ENCODE measurements around the gene CDCP1. TPM values are rescaled to one million over a fixed set of nuclear protein-coding genes. Genes with fewer than 3 reads are reported as not detected.

The CDCP1 gene
- total and polyA plus RNA-seq, 3 experiments from 2014 or later, result 0.71 to 0.96 TPM; not detected in 1

DNA sequence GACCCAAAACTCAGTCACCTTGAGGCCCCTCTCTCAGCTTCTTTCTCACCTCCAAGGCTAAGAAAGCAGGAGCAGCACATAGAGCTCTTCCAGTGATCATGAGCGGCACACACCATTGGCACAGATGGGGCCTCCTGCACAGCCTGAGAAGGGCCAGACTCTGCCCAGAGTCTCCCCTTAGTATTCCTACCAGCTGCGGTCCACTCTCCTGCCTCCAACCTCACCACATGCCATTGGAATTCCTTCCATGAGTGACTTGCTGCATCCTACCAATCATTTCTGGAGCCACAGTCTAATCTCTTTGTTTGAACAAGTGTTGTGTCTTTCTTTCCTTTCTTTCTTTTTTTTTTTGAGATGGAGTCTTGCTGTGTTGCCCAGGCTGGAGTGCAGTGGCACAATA is 39.3 kb downstream of the CDCP1 start:
- Mint-ChIP-seq H3K27me3 (peaks cover 14 to 16% of the 10 kb centered on the region in 2 donors), H3K27ac (peak overlapping the region in 1 of 8 donors; percentile 63), H3K36me3 (peaks cover 0 to 3% (median 0%) of the 10 kb centered on the region in 3 donors), H3K4me1 (peaks cover 59 to 74% (median 66%) of the 10 kb centered on the region in 3 donors), H3K9me3 (no peaks in the 10 kb centered on the region), H3K4me3 (peak overlapping the region in 1 of 7 donors; percentile 32)
- no peak overlapping the region for H3K27ac ChIP-seq (ENCODE audit: low read depth, low read length)
- H3K4me3 ChIP-seq (ENCODE audit: low read length), result no peak overlapping the region
- H3K9me3 ChIP-seq (ENCODE audit: low read length), result no peaks in the 10 kb centered on the region
- H3K36me3 ChIP-seq (ENCODE audit: insufficient read depth, low read length), result no peaks in the 10 kb centered on the region
- ChIA-PET POLR2A (no interaction called here), CTCF (no interaction called here)
- peaks cover 71% of the 10 kb centered on the region for H3K4me1 ChIP-seq (ENCODE audit: insufficient read depth, low read length)
- H3K27me3 ChIP-seq (ENCODE audit: insufficient read depth, low read length, poor library complexity, severe bottlenecking), result no peaks in the 10 kb centered on the region
- DNase-seq, result no peak

DNA sequence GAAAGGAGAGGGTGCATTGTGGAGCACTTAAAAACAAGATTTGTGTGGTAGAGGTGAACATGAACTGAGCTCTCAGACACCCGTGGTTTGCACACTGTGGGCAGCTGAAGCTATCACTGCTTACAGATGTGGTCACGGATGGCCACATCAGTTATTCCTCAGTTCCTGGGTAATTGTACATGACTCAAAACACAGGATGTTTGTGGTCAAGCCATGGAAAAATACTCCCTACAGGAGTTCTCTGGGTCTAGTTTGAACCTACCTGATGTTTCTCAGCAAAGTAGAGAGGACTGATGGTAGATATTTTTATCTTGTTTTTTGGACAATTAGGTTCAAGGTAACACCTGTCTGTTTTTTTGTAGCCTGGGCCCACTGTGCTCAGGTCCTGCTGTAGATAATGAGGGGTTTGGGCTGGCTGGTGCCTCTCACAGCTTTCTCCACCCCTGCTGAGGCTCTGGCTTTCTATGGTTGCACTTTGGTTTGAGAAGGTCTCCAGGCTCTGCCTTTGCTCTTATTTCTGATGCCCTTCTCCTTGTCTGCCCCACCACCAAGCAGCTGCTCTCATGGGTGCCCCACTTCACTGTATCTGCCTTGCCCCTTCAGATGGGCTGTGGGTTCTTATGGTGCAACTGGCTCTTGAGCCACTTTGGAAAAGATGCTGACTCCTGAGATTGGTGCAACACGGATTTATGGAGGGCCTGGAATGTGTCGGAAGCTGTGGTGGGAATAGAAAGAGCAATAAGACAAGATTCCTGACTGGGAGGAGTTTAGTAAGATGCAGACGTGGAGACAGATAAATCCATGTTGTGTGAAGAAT is 40.1 kb downstream of the CDCP1 start:
- H3K4me3 Mint-ChIP-seq, result peak overlapping the region in 6 of 7 donors; percentile 10 to 63 (median 32)
- no peaks in the 10 kb centered on the region for H3K36me3 ChIP-seq (ENCODE audit: insufficient read depth, low read length)
- DNase-seq, result peak; percentile 13 to 82 (median 71)
- peaks cover 57 to 70% (median 64%) of the 10 kb centered on the region in 3 donors for H3K4me1 Mint-ChIP-seq
- ChIA-PET POLR2A (interaction anchor here (0.6 kb wide), 1 partner anchor 333 kb away, joined by 7 read pairs; no protein-coding TSS in a partner anchor), CTCF (interaction anchor here (1.3 kb wide), 1 partner anchor 12 kb away, joined by 4 read pairs; no protein-coding TSS in a partner anchor)
- peaks cover 0 to 3% (median 0%) of the 10 kb centered on the region in 3 donors for H3K36me3 Mint-ChIP-seq
- H3K27me3 ChIP-seq (ENCODE audit: insufficient read depth, low read length, poor library complexity, severe bottlenecking), result peaks cover 5% of the 10 kb centered on the region
- H3K9me3 ChIP-seq (ENCODE audit: low read length), result no peaks in the 10 kb centered on the region
- peak overlapping the region in 6 of 8 donors; percentile 9 to 64 (median 28) for H3K27ac Mint-ChIP-seq
- H3K4me1 ChIP-seq (ENCODE audit: insufficient read depth, low read length), result peaks cover 71% of the 10 kb centered on the region
- no peaks in the 10 kb centered on the region for H3K9me3 Mint-ChIP-seq
- H3K27ac ChIP-seq (ENCODE audit: low read depth, low read length), result no peak overlapping the region
- peaks cover 18 to 23% of the 10 kb centered on the region in 2 donors for H3K27me3 Mint-ChIP-seq
- peak overlapping the region; percentile 11 for H3K4me3 ChIP-seq (ENCODE audit: low read length)

DNA sequence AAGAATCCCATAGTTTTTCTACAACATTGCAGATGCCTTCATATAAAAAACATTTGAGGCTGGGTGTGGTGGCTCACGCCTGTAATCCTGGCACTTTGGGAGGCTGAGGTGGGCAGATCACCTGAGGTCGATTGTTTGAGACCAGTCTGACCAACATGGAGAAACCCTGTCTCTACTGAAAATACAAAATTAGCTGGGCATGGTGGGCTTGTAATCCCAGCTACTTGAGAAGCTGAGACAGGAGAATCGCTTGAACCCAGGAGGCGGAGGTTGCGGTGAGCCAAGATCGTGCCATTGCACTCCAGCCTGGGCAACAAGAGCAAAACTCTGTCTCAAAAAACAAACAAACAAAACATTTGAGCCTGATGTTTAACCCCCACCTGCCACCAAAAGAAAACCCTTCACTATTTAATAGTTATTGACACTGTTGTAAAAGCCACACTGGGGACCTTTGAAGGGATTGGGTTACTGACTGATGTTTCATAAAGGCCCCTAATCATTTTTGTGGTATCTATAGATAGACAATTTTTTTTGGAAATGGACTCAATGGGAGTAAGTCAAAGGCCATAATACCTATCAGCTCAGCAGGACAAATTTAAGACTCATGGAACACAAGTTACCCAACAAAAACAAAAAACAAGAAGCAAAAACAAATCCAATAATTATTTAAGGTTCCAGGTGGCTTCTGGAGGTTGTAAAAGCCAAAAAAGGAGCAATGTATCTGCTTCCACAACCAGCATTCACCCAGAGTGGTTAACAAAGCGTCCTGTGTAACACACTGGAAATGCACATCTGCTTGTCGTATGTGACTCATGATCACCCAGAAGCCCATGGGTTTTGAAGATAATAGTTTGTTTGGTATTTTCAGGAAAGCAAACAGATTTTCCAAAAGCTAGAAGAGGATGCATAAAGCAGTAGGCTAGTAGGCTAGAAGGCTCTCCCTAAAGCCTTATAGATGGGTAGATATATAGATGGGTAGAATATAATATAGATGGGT is 41.2 kb downstream of the CDCP1 start:
- H3K4me1 Mint-ChIP-seq, result peaks cover 49 to 59% (median 53%) of the 10 kb centered on the region in 3 donors
- H3K27me3 Mint-ChIP-seq, result peaks cover 28 to 31% of the 10 kb centered on the region in 2 donors
- Histone ChIP-seq H3K27ac (ENCODE audit: low read depth, low read length) (peak overlapping the region; percentile 51), H3K9me3 (ENCODE audit: low read length) (no peaks in the 10 kb centered on the region), H3K36me3 (ENCODE audit: insufficient read depth, low read length) (no peaks in the 10 kb centered on the region), H3K27me3 (ENCODE audit: insufficient read depth, low read length, poor library complexity, severe bottlenecking) (peaks cover 7% of the 10 kb centered on the region), H3K4me1 (ENCODE audit: insufficient read depth, low read length) (peaks cover 62% of the 10 kb centered on the region), H3K4me3 (ENCODE audit: low read length) (peak overlapping the region; percentile 6)
- CTCF ChIA-PET, result interaction anchor here (1.3 kb wide), 1 partner anchor 13 kb away, joined by 4 read pairs; no protein-coding TSS in a partner anchor
- DNase-seq, result peak in 1 of 5 donors; percentile 14
- peak overlapping the region in 6 of 7 donors; percentile 7 to 63 (median 32) for H3K4me3 Mint-ChIP-seq
- H3K9me3 Mint-ChIP-seq, result no peaks in the 10 kb centered on the region
- H3K36me3 Mint-ChIP-seq, result peaks cover 0 to 2% (median 0%) of the 10 kb centered on the region in 3 donors
- H3K27ac Mint-ChIP-seq, result peak overlapping the region in 4 of 8 donors; percentile 9 to 64 (median 33)
- POLR2A ChIA-PET, result no interaction called here

DNA sequence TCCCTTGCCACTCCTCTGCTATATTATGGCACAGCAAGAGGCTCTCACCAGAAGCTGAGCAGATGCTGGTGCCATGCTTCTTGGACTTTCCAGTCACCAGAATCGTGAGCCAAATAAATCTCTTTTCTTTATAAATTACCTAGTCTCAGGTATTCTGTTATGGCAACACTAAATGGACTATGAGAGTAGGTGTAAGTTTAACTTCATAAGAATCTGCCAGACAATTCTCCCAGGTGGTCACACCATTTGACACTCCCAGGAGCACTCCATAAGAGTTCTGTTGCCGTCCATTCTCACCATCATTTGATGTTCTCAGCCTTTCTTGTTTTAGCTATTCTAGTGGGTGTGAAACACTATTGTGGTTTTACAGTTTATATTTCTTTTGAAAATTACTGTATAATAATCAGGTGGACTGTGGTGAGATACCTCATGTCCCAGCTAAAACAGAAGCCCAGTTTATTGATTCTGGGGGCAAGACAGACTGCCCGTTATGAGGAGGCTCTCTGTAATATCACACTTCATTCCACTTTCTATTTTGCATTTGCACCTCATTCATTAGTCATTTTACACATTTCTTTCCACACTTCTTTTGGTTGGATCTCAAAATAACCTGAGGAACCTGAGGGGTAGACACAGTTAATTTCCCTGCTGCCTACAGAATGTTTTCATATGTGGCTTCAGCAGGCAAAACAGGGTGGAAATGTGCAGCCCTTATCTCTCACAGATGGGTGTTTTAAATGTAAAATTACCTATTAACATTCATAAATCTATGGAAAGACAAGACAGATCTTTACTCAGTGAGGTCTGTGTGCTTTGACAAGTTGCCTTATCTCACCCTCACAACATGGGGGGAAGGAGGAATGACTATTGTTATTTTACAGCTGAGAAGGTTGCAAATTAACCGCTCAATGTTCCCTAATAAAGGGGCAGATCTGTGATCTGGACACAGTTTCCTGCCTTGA is 42.1 kb downstream of the CDCP1 start:
- Histone ChIP-seq H3K27me3 (ENCODE audit: insufficient read depth, low read length, poor library complexity, severe bottlenecking) (peaks cover 7% of the 10 kb centered on the region), H3K9me3 (ENCODE audit: low read length) (no peaks in the 10 kb centered on the region), H3K27ac (ENCODE audit: low read depth, low read length) (peak overlapping the region; percentile 51), H3K36me3 (ENCODE audit: insufficient read depth, low read length) (no peaks in the 10 kb centered on the region), H3K4me3 (ENCODE audit: low read length) (no peak overlapping the region), H3K4me1 (ENCODE audit: insufficient read depth, low read length) (peaks cover 52% of the 10 kb centered on the region)
- Mint-ChIP-seq H3K27ac (no peak overlapping the region), H3K27me3 (peaks cover 37 to 38% of the 10 kb centered on the region in 2 donors), H3K9me3 (no peaks in the 10 kb centered on the region), H3K36me3 (peaks cover 0 to 2% (median 0%) of the 10 kb centered on the region in 3 donors), H3K4me3 (peak overlapping the region in 1 of 7 donors; percentile 44), H3K4me1 (peaks cover 41 to 50% (median 44%) of the 10 kb centered on the region in 3 donors)
- POLR2A ChIA-PET, result no interaction called here
- no peak for DNase-seq
- CTCF ChIA-PET, result no interaction called here

DNA sequence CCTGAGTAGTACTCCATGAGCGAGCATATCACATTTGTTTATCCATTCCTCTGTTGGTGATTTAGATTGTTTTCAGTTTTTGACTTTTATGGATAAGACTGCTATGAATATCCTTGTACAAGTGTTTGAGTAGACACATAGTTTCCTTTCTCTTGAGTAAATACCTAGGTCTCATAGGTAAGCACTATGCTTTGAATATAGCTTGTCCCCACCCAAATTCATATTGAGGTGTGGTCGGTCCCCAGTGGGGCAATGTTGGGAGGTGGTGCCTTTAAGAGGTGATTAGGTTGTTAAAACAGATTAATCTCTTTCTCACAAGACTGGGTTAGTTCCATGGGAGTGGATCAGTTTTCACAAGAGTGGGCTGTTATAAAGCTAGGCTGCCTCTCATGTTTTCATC is 42.8 kb downstream of the CDCP1 start:
- no peaks in the 10 kb centered on the region for H3K9me3 Mint-ChIP-seq
- H3K27me3 Mint-ChIP-seq, result peaks cover 38 to 43% of the 10 kb centered on the region in 2 donors
- peak overlapping the region in 1 of 7 donors; percentile 44 for H3K4me3 Mint-ChIP-seq
- H3K36me3 Mint-ChIP-seq, result peaks cover 0 to 2% (median 0%) of the 10 kb centered on the region in 3 donors
- Histone ChIP-seq H3K4me1 (ENCODE audit: insufficient read depth, low read length) (peaks cover 50% of the 10 kb centered on the region), H3K36me3 (ENCODE audit: insufficient read depth, low read length) (no peaks in the 10 kb centered on the region), H3K27ac (ENCODE audit: low read depth, low read length) (peak overlapping the region; percentile 51), H3K27me3 (ENCODE audit: insufficient read depth, low read length, poor library complexity, severe bottlenecking) (peaks cover 7% of the 10 kb centered on the region), H3K9me3 (ENCODE audit: low read length) (no peaks in the 10 kb centered on the region), H3K4me3 (ENCODE audit: low read length) (no peak overlapping the region)
- ChIA-PET CTCF (no interaction called here), POLR2A (no interaction called here)
- DNase-seq, result no peak
- H3K27ac Mint-ChIP-seq, result no peak overlapping the region
- H3K4me1 Mint-ChIP-seq, result peaks cover 40 to 48% (median 44%) of the 10 kb centered on the region in 3 donors

DNA sequence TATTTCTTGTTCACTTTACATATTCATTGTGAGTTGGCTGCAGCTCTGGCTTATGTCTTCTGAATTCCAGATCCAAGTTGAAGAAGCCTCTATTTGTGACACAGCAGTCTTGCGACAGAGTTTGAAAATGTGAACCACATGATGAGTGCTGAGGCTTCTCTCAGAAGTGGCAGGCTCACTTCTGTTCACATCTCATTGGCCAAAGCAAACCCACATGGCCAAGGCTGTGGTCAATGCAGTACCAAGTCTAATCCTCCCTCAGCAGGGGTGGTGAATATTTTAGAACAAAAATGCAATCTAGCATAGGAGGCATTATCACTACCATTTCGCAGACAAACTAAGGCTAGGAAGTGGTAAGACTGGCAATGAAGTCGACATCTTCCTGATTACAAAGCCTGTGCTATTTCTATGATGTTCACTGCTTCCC is 45.2 kb downstream of the CDCP1 start:
- DNase-seq, result no peak
- Mint-ChIP-seq H3K36me3 (peaks cover 0 to 2% (median 0%) of the 10 kb centered on the region in 3 donors), H3K9me3 (no peaks in the 10 kb centered on the region), H3K4me3 (no peak overlapping the region), H3K27me3 (peaks cover 44 to 57% of the 10 kb centered on the region in 2 donors), H3K4me1 (peaks cover 22 to 28% (median 28%) of the 10 kb centered on the region in 3 donors), H3K27ac (no peak overlapping the region)
- peaks cover 8% of the 10 kb centered on the region for H3K27me3 ChIP-seq (ENCODE audit: insufficient read depth, low read length, poor library complexity, severe bottlenecking)
- H3K27ac ChIP-seq (ENCODE audit: low read depth, low read length), result no peak overlapping the region
- ChIA-PET POLR2A (interaction anchor here (0.6 kb wide), 1 partner anchor 162 kb away, joined by 6 read pairs; no protein-coding TSS in a partner anchor), CTCF (no interaction called here)
- peaks cover 31% of the 10 kb centered on the region for H3K4me1 ChIP-seq (ENCODE audit: insufficient read depth, low read length)
- H3K9me3 ChIP-seq (ENCODE audit: low read length), result no peaks in the 10 kb centered on the region
- H3K4me3 ChIP-seq (ENCODE audit: low read length), result no peak overlapping the region
- no peaks in the 10 kb centered on the region for H3K36me3 ChIP-seq (ENCODE audit: insufficient read depth, low read length)

DNA sequence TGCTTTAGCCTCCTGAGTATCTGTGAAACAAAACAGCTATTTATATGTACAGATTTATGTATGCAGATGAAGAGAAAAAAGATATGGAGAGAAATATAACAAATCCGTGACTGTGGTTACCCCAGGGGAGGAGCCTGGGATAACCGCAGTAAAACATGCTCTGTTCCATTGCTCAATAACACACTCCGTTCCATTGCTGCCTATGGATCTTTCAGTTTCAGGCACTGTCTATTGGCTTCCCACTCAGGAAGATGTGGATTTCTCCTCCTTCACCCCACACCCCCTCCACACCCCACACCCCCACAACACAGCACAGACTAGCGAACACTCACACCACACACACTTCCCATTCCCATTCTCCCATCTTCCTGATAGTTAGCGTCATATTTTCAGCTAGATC is 47.9 kb downstream of the CDCP1 start:
- Histone ChIP-seq H3K4me3 (ENCODE audit: low read length) (no peak overlapping the region), H3K27ac (ENCODE audit: low read depth, low read length) (no peak overlapping the region), H3K27me3 (ENCODE audit: insufficient read depth, low read length, poor library complexity, severe bottlenecking) (peaks cover 10% of the 10 kb centered on the region), H3K4me1 (ENCODE audit: insufficient read depth, low read length) (peaks cover 4% of the 10 kb centered on the region), H3K36me3 (ENCODE audit: insufficient read depth, low read length) (no peaks in the 10 kb centered on the region), H3K9me3 (ENCODE audit: low read length) (no peaks in the 10 kb centered on the region)
- peaks cover 52 to 68% of the 10 kb centered on the region in 2 donors for H3K27me3 Mint-ChIP-seq
- H3K9me3 Mint-ChIP-seq, result peaks cover 0 to 2% (median 0%) of the 10 kb centered on the region in 5 donors
- CTCF ChIA-PET, result interaction anchor here (1.0 kb wide), 1 partner anchor 9 kb away, joined by 3 read pairs; no protein-coding TSS in a partner anchor
- no peak for DNase-seq
- peaks cover 0 to 2% (median 0%) of the 10 kb centered on the region in 3 donors for H3K36me3 Mint-ChIP-seq
- H3K4me1 Mint-ChIP-seq, result peaks cover 3 to 4% (median 4%) of the 10 kb centered on the region in 3 donors
- H3K27ac Mint-ChIP-seq, result no peak overlapping the region
- POLR2A ChIA-PET, result no interaction called here
- H3K4me3 Mint-ChIP-seq, result no peak overlapping the region
